H9 (cell line): ENCODE results near the gene CDR2L. TPM values are rescaled to one million over a fixed set of nuclear protein-coding genes. Genes with fewer than 3 reads are reported as not detected.
A peak's percentile ranks its signal among the peaks of the same experiment; 100 is the strongest.

Experiments used
- DNase-seq: peaks from one replicate; pipeline ENCODE4 v3.0.0-alpha.2; 2017
- H2AFZ ChIP-seq: one replicate; pipeline ENCODE4 v1.6.1; 2013; ENCODE audit warnings: mild to moderate bottlenecking, low read length, control low read depth, moderate library complexity
- H2AK5ac ChIP-seq: 2 replicates; pipeline ENCODE4 v1.6.1; 2013; ENCODE audit warnings: low read length, control low read depth, mixed read lengths; ENCODE audit not compliant: insufficient read length
- H2BK120ac ChIP-seq: one replicate; pipeline ENCODE4 v1.6.1; 2013; ENCODE audit warnings: low read depth, mild to moderate bottlenecking, low read length, control low read depth, inconsistent platforms; ENCODE audit not compliant: poor library complexity, severe bottlenecking
- H2BK12ac ChIP-seq: 2 replicates; pipeline ENCODE4 v1.6.1; 2013; ENCODE audit warnings: low read length, control low read depth, mixed read lengths, low read depth; ENCODE audit not compliant: insufficient read length
- H2BK15ac ChIP-seq: 2 replicates; pipeline ENCODE4 v1.6.1; 2013; ENCODE audit warnings: low read depth, low read length, control low read depth
- H2BK20ac ChIP-seq: one replicate; pipeline ENCODE4 v1.6.1; 2013; ENCODE audit warnings: low read depth, mild to moderate bottlenecking, low read length, control low read depth, inconsistent platforms; ENCODE audit not compliant: poor library complexity, severe bottlenecking
- H2BK5ac ChIP-seq: 2 replicates; pipeline ENCODE4 v1.6.1; 2013; ENCODE audit warnings: low read length, control low read depth, mixed read lengths; ENCODE audit not compliant: insufficient read length
- H3K14ac ChIP-seq: 2 replicates; pipeline ENCODE4 v1.6.1; 2013; ENCODE audit warnings: low read length, control low read depth; ENCODE audit not compliant: insufficient read depth
- H3K18ac ChIP-seq: 2 replicates; pipeline ENCODE4 v1.6.1; 2013; ENCODE audit warnings: low read depth, mild to moderate bottlenecking, mixed read lengths, low read length, control low read depth; ENCODE audit not compliant: insufficient read length
- H3K23ac ChIP-seq: 2 replicates; pipeline ENCODE4 v1.6.1; 2013; ENCODE audit warnings: low read length, control low read depth, mixed read lengths, low read depth; ENCODE audit not compliant: insufficient read length
- H3K23me2 ChIP-seq: 2 replicates; pipeline ENCODE4 v1.6.1; 2013; ENCODE audit warnings: low read depth, mild to moderate bottlenecking, mixed read lengths, low read length, control low read depth; ENCODE audit not compliant: insufficient read length, poor library complexity, severe bottlenecking
- H3K27ac ChIP-seq: 2 replicates; pipeline ENCODE4 v1.5.1; 2013; ENCODE audit warnings: low read length, control low read depth, mixed read lengths, low read depth; ENCODE audit not compliant: insufficient read length
- H3K27me3 ChIP-seq: 2 replicates; pipeline ENCODE4 v1.6.1; 2013; ENCODE audit warnings: low read length, control low read depth, inconsistent platforms; ENCODE audit not compliant: insufficient read depth
- H3K4ac ChIP-seq: 2 replicates; pipeline ENCODE4 v1.6.1; 2013; ENCODE audit warnings: low read depth, mild to moderate bottlenecking, control low read depth, inconsistent platforms, low read length, moderate library complexity
- H3K4me1 ChIP-seq: 2 replicates; pipeline ENCODE4 v1.6.1; 2013; ENCODE audit warnings: low read length, control low read depth, inconsistent platforms; ENCODE audit not compliant: insufficient read depth
- H3K4me2 ChIP-seq: 2 replicates; pipeline ENCODE4 v1.6.1; 2013; ENCODE audit warnings: low read length, control low read depth, mixed read lengths; ENCODE audit not compliant: insufficient read length, insufficient read depth
- H3K56ac ChIP-seq: 2 replicates; pipeline ENCODE4 v1.6.1; 2013; ENCODE audit warnings: low read depth, mild to moderate bottlenecking, mixed read lengths, low read length, control low read depth; ENCODE audit not compliant: insufficient read length
- H3K79me1 ChIP-seq: 2 replicates; pipeline ENCODE4 v1.6.1; 2013; ENCODE audit warnings: low read depth, mild to moderate bottlenecking, moderate library complexity, low read length, control low read depth, inconsistent platforms; ENCODE audit not compliant: insufficient read depth, poor library complexity, severe bottlenecking
- H3K79me2 ChIP-seq: 2 replicates; pipeline ENCODE4 v1.6.1; 2013; ENCODE audit warnings: low read length, control low read depth, inconsistent platforms; ENCODE audit not compliant: insufficient read depth
- H3K9ac ChIP-seq: 2 replicates; pipeline ENCODE4 v1.6.1; 2013; ENCODE audit warnings: low read length, control low read depth, mixed read lengths; ENCODE audit not compliant: insufficient read length; ENCODE audit errors: extremely low read depth
- H3K9me3 ChIP-seq: one replicate; pipeline ENCODE4 v1.6.1; 2013; ENCODE audit warnings: low read depth, low read length, inconsistent platforms; ENCODE audit not compliant: control insufficient read depth
- H3T11ph ChIP-seq: one replicate; pipeline ENCODE4 v1.6.1; 2013; ENCODE audit warnings: mild to moderate bottlenecking, low read length, control low read depth, inconsistent platforms
- H4K20me1 ChIP-seq: one replicate; pipeline ENCODE4 v1.6.1; 2013; ENCODE audit not compliant: control insufficient read depth, insufficient read length, insufficient read depth
- H4K5ac ChIP-seq: 2 replicates; pipeline ENCODE4 v1.6.1; 2013; ENCODE audit warnings: low read depth, mild to moderate bottlenecking, mixed read lengths, low read length, control low read depth; ENCODE audit not compliant: insufficient read length
- H4K8ac ChIP-seq: replicated peaks from 2 replicates; pipeline ENCODE4 v1.6.1; 2013; ENCODE audit warnings: low read length, control low read depth, mixed read lengths, low read depth; ENCODE audit not compliant: insufficient read length
- H4K91ac ChIP-seq: 2 replicates; pipeline ENCODE4 v1.6.1; 2013; ENCODE audit warnings: low read depth, mild to moderate bottlenecking, moderate library complexity, mixed read lengths, low read length, control low read depth; ENCODE audit not compliant: insufficient read length
- H3K27ac Mint-ChIP-seq, 3 experiments: 2 replicates in 2 of 3; 3 replicates in 1 of 3; pipeline ENCODE4 v1.8.0; 2020 to 2021; ENCODE audit warnings: mixed read lengths in 3 of 3, mild to moderate bottlenecking in 1 of 3, moderate library complexity in 1 of 3
- H3K27me3 Mint-ChIP-seq: 2 replicates; pipeline ENCODE4 v1.8.0; 2021; ENCODE audit warnings: low read depth, mild to moderate bottlenecking, moderate library complexity, mixed read lengths
- H3K36me3 Mint-ChIP-seq, 3 experiments: 2 replicates in 2 of 3; 3 replicates in 1 of 3; pipeline ENCODE4 v1.8.0; 2020 to 2021; ENCODE audit warnings: low read depth in 3 of 3, mixed read lengths in 3 of 3; ENCODE audit not compliant: insufficient read depth in 1 of 3
- H3K4me1 Mint-ChIP-seq, 2 experiments: 2 replicates each; pipeline ENCODE4 v1.8.0; 2020; ENCODE audit warnings: mixed read lengths in 2 of 2
- H3K4me3 Mint-ChIP-seq, 2 experiments: 2 replicates in 1 of 2; 3 replicates in 1 of 2; pipeline ENCODE4 v1.8.0; 2020 to 2021; ENCODE audit warnings: mild to moderate bottlenecking in 2 of 2, mixed read lengths in 2 of 2, moderate library complexity in 1 of 2
- H3K9me3 Mint-ChIP-seq, 2 experiments: 2 replicates in 1 of 2; 3 replicates in 1 of 2; pipeline ENCODE4 v1.8.0; 2020; ENCODE audit warnings: mild to moderate bottlenecking in 2 of 2, mixed read lengths in 2 of 2, moderate library complexity in 1 of 2
- CTCF ChIP-seq: fragments of 200-600 bp; sonication (generic); conservative IDR thresholded peaks from 3 replicates; pipeline ENCODE4 v1.8.0; 2021; ENCODE audit warnings: antibody characterized with exemption, mild to moderate bottlenecking
- WGBS: extraction: QIAGEN DNeasy Blood & Tissue Kit; methylation state at CpG from one replicate; pipeline ENCODE4 v1.1.7; 2013; ENCODE audit warnings: missing lambda C conversion rate, low lambda C conversion rate, mixed read lengths; ENCODE audit not compliant: insufficient read length; ENCODE audit errors: extremely low coverage; 5-methylcytosine and 5-hydroxymethylcytosine counted together
- total RNA-seq: library from RNA; stranded (reverse); gene quantifications from 2 replicates; pipeline ENCODE4 v1.2.1, GENCODE V29; 2021

Gene CDR2L
- total RNA-seq, 1 experiment from 2014 or later: 23.3 TPM

DNA sequence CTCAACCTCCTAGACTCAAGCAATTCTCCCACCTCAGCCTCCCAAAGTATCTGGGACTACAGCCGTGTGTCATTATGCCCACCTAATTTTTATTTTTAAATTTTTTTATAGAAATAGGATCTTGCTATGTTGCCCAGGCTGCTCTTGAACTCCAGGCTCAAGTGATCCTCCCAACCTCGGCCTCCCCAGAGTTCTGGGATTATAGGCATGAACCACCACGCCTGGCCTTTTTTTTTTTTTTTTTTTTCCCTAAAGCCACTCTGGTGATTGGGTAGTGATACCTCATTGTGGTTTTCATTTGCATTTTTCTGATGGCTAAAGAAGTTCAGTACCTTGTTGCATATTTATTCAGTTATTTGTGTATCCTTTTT is 1.2 kb upstream of the CDR2L start:
- H3K9ac ChIP-seq: no peak overlapping the region
- no peaks in the 10 kb centered on the region for H3K9me3 ChIP-seq
- no peak overlapping the region for H3K23ac ChIP-seq
- peaks cover 18% of the 10 kb centered on the region for H3K23me2 ChIP-seq
- Mint-ChIP-seq H3K4me1 (peaks cover 18 to 20% of the 10 kb centered on the region in 2 experiments), H3K4me3 (no peak overlapping the region; a peak in 1 of 5 replicates), H3K36me3 (peaks cover 0 to 2% (median 0%) of the 10 kb centered on the region in 3 experiments; a peak in 1 of 7 replicates), H3K27me3 (no peaks in the 10 kb centered on the region; the same call in 1 of the 2 replicates), H3K27ac (no peak overlapping the region), H3K9me3 (no peaks in the 10 kb centered on the region; a peak in 1 of 5 replicates)
- DNase-seq: no peak
- no peak overlapping the region for H3K18ac ChIP-seq
- H3K79me1 ChIP-seq: peaks cover 8% of the 10 kb centered on the region
- no peak for TF ChIP-seq CTCF
- no peak overlapping the region for H3K27ac ChIP-seq
- H3K56ac ChIP-seq: no peak overlapping the region
- no peak overlapping the region for H2AK5ac ChIP-seq
- no peak overlapping the region for H3T11ph ChIP-seq
- no peak overlapping the region for H2BK15ac ChIP-seq
- no peak overlapping the region for H3K14ac ChIP-seq
- H4K5ac ChIP-seq: no peak overlapping the region
- H3K4me1 ChIP-seq: peaks cover 3% of the 10 kb centered on the region; the same call in 1 of the 2 replicates
- H2BK120ac ChIP-seq: no peak overlapping the region
- no peak overlapping the region for H3K4ac ChIP-seq
- H2AFZ ChIP-seq: no peak overlapping the region
- peaks cover 9% of the 10 kb centered on the region; the same call in 1 of the 2 replicates for H3K79me2 ChIP-seq
- no peak overlapping the region for H4K91ac ChIP-seq
- H3K4me2 ChIP-seq: peak overlapping the region; percentile 56
- no peak overlapping the region for H2BK12ac ChIP-seq
- no peak overlapping the region for H2BK20ac ChIP-seq
- WGBS: no CpG with 5 or more reads among the region's 3 CpGs
- no peak overlapping the region for H4K8ac ChIP-seq
- H3K27me3 ChIP-seq: no peaks in the 10 kb centered on the region
- H2BK5ac ChIP-seq: no peak overlapping the region
- H4K20me1 ChIP-seq: no peaks in the 10 kb centered on the region
